ENCODE measurements around the gene PKNOX2. TPM values are rescaled to one million over a fixed set of nuclear protein-coding genes. Genes with fewer than 3 reads are reported as not detected.

The PKNOX2 gene
- total RNA-seq, 2 experiments from 2014 or later = not detected

DNA sequence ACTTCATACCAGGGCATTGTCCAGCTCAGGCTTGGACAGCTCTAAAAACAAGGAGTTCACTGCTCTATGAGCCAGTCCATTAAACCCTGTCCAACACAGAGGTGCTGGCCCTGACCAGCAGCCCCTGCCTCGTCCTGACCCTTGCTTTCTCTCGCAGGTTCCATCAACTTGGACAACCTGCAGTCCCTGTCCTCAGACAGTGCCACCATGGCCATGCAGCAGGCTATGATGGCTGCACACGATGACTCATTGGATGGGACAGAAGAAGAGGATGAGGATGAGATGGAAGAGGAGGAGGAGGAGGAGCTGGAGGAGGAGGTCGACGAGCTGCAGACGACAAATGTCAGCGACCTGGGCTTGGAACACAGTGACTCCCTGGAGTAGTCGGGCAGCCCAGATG, 266.5 kb downstream of the PKNOX2 start:
- CTCF ChIA-PET (ENCODE audit: unreplicated experiment) = no interaction called here
- DNase-seq (ENCODE audit: low spot score) = no peak
- no peaks in the 10 kb centered on the region for H3K36me3 ChIP-seq (ENCODE audit: insufficient read depth, low read length)
- no peaks in the 10 kb centered on the region for H3K79me2 ChIP-seq (ENCODE audit: insufficient read depth, low read depth, low read length)
- H3K9me2 ChIP-seq (ENCODE audit: insufficient read depth, low read length) = no peaks in the 10 kb centered on the region
- H2AFZ ChIP-seq (ENCODE audit: low read length) = no peak overlapping the region
- no peak overlapping the region for H3K4me3 ChIP-seq (ENCODE audit: low read depth, low read length, poor library complexity, severe bottlenecking)
- intact Hi-C loops (cut with micrococcal nuclease; ENCODE audit: unreplicated experiment) = no loop called here
- POLR2A ChIA-PET = no interaction called here
- H3K4me2 ChIP-seq (ENCODE audit: low read length) = no peak overlapping the region
- H3K27ac ChIP-seq (ENCODE audit: low read depth, low read length, poor library complexity, severe bottlenecking) = no peak overlapping the region
- H4K20me1 ChIP-seq (ENCODE audit: insufficient read depth, low read length) = no peaks in the 10 kb centered on the region
- peaks cover 5% of the 10 kb centered on the region for H3K4me1 ChIP-seq (ENCODE audit: insufficient read depth, low read length, poor library complexity, severe bottlenecking)
- BruUV-seq (replicated peaks) = no TSS peak
- H3K9me3 ChIP-seq (ENCODE audit: low read length) = no peaks in the 10 kb centered on the region
- no peak for TF ChIP-seq CTCF (conservative IDR thresholded peaks at IDR 0.05; ENCODE audit: low read length)
- no peak for TF ChIP-seq EZH2phosphoT487 (IDR thresholded peaks at IDR 0.05; ENCODE audit: borderline replicate concordance, low read depth, low read length)

DNA sequence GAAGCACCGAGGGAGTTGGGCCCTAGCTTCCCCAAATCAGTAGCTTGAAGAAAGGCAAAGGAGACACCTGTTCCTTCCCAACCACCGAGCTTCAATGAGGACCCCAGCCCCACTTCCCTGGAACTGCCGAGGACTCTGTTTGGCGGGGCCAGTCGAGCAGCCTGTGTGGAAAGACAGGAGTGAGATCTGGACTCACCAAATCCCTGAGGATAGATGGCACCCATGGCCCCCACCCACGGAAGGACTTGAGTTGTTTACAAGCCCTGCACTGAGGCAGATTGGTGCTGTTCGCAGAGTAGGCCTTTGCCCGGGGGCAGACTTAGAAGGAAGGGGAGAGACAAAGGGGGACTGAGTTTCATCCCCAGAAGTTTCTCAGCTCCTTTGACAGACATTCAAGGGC, 266.9 kb downstream of the PKNOX2 start:
- CTCF ChIA-PET (ENCODE audit: unreplicated experiment) = no interaction called here
- intact Hi-C loops (cut with micrococcal nuclease; ENCODE audit: unreplicated experiment) = no loop called here
- H3K4me1 ChIP-seq (ENCODE audit: insufficient read depth, low read length, poor library complexity, severe bottlenecking) = peaks cover 5% of the 10 kb centered on the region

More for the DNA sequence above, 266.9 kb downstream of the PKNOX2 start:
- Histone ChIP-seq H2AFZ (ENCODE audit: low read length) (no peak overlapping the region), H3K4me2 (ENCODE audit: low read length) (no peak overlapping the region), H3K79me2 (ENCODE audit: insufficient read depth, low read depth, low read length) (no peaks in the 10 kb centered on the region), H3K9me2 (ENCODE audit: insufficient read depth, low read length) (no peaks in the 10 kb centered on the region), H4K20me1 (ENCODE audit: insufficient read depth, low read length) (no peaks in the 10 kb centered on the region), H3K36me3 (ENCODE audit: insufficient read depth, low read length) (no peaks in the 10 kb centered on the region), H3K27ac (ENCODE audit: low read depth, low read length, poor library complexity, severe bottlenecking) (no peak overlapping the region), H3K4me3 (ENCODE audit: low read depth, low read length, poor library complexity, severe bottlenecking) (no peak overlapping the region), H3K9me3 (ENCODE audit: low read length) (no peaks in the 10 kb centered on the region)
- no peak for TF ChIP-seq CTCF (conservative IDR thresholded peaks at IDR 0.05; ENCODE audit: low read length)
- TF ChIP-seq EZH2phosphoT487 (IDR thresholded peaks at IDR 0.05; ENCODE audit: borderline replicate concordance, low read depth, low read length) = no peak
- POLR2A ChIA-PET = no interaction called here
- no peak for DNase-seq (ENCODE audit: low spot score)
- BruUV-seq (replicated peaks) = no TSS peak

All from OCI-LY7 (cell line).